ENCODE data around the gene TAP1. TPM values are rescaled to one million over a fixed set of nuclear protein-coding genes. Genes with fewer than 3 reads are reported as not detected.

Gene TAP1
- total and polyA plus RNA-seq, 2 of the 8 experiments (the other 6 are each of a cell fraction or from before 2014, with no cell fraction given): 16.8 to 22.0 TPM

DNA sequence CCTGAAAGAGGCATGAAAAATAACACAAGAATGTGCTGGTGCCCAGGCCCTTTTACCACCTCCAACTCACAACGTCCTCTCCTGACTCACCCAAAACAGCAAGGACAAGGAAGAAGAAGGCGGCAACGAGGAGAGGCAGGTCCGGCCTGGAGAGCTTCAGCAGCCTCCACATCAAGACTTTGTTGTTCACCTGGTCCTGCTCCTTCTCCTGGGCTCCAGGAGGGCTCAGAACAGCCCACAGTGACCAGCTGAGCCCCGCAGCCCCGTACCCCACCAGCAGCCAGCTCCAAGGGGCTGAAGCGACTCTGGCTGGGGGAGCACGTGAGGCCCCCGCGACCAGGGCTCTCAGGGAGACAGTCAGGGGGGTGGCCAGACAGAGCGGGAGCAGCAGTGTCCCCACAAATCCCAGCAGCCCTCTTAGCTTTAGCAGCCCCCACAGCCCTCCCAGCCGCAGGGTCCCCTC is 15.8 kb downstream of the TAP1 start (continued):
- TF ChIP-seq JUND (IDR thresholded peaks at IDR 0.05; ENCODE audit: low read length) (no peak), HDAC6 (IDR thresholded peaks at IDR 0.05; ENCODE audit: low read depth, low read length) (no peak), TEAD4 (IDR thresholded peaks at IDR 0.05; ENCODE audit: low read depth, low read length) (no peak)

All from H1 (cell line).